Tibial nerve (tissue), 4 donors: ENCODE results near the gene GDPD5.

Experiments
- EP300 ChIP-seq, 2 donors: sonication (generic); formaldehyde crosslinking; IDR thresholded peaks; one replicate each; pipeline ENCODE4 v1.6.1; 2017; ENCODE audit warnings: antibody characterized with exemption in 2 of 2, mild to moderate bottlenecking in 1 of 2
- POLR2A ChIP-seq, 2 donors: fragments of 450-650 bp; IDR thresholded peaks; one replicate each; pipeline ENCODE4 v1.6.1; 2017; ENCODE audit warnings: antibody characterized with exemption in 2 of 2, mild to moderate bottlenecking in 2 of 2, moderate library complexity in 2 of 2
- TF ChIP-seq, protein P1 (sequence below), 5 experiments: fragments of 200-600 bp in 3 of 5; fragments of 450-650 bp in 2 of 5; sonication (generic) in 3 of 5; IDR thresholded peaks; one replicate each; pipeline ENCODE4 v1.5.1; 2016 to 2019; ENCODE audit warnings: antibody characterized with exemption in 5 of 5, mild to moderate bottlenecking in 3 of 5, moderate library complexity in 2 of 5

- TF ChIP-seq POLR2A (IDR thresholded peaks at IDR 0.05) (no peak), EP300 (IDR thresholded peaks at IDR 0.05) (no peak)
- TF ChIP-seq, protein P1, sequence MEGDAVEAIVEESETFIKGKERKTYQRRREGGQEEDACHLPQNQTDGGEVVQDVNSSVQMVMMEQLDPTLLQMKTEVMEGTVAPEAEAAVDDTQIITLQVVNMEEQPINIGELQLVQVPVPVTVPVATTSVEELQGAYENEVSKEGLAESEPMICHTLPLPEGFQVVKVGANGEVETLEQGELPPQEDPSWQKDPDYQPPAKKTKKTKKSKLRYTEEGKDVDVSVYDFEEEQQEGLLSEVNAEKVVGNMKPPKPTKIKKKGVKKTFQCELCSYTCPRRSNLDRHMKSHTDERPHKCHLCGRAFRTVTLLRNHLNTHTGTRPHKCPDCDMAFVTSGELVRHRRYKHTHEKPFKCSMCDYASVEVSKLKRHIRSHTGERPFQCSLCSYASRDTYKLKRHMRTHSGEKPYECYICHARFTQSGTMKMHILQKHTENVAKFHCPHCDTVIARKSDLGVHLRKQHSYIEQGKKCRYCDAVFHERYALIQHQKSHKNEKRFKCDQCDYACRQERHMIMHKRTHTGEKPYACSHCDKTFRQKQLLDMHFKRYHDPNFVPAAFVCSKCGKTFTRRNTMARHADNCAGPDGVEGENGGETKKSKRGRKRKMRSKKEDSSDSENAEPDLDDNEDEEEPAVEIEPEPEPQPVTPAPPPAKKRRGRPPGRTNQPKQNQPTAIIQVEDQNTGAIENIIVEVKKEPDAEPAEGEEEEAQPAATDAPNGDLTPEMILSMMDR (IDR thresholded peaks at IDR 0.05), result peak in 1 of 5 experiments; percentile 19
Observed at GRCh38 chr11:75574698-75575602, 49.2 kb upstream of the GDPD5 start.
